PC-9 (cell line): Measurements from ENCODE around the gene LRP1.

Experiments used
- EZH2 ChIP-seq: fragments of 200-600 bp; sonication (generic); IDR thresholded peaks from 2 replicates; pipeline ENCODE4 v1.8.0; 2017; ENCODE audit warnings: antibody characterized with exemption, low read depth
- TF ChIP-seq, protein P1 (sequence below): fragments of 200-600 bp; sonication (generic); conservative IDR thresholded peaks from 2 replicates; pipeline ENCODE4 v1.6.1; 2017; ENCODE audit warnings: mixed run types, antibody characterized with exemption, mild to moderate bottlenecking, moderate library complexity

DNA sequence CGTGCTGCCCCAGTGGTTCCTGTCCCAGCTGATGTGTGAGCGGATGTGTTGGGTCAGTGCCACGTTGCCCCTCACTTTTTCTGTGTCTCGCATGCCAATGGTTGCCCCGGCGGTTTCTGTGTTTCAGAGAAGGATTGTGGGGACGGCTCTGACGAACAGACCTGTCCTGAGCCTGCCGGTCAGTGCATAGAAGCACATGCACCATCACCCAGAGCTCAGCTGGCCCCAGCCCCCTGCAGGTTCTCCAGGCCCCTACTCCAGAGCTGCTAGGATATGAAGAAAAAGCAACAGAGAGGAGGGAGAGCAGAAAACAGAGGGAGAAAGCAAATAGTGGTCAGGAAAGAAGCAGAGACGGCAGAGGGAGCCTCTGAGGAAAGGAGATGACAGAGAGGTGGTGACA is 39.8 kb downstream of the LRP1 start:
- TF ChIP-seq, protein P1, sequence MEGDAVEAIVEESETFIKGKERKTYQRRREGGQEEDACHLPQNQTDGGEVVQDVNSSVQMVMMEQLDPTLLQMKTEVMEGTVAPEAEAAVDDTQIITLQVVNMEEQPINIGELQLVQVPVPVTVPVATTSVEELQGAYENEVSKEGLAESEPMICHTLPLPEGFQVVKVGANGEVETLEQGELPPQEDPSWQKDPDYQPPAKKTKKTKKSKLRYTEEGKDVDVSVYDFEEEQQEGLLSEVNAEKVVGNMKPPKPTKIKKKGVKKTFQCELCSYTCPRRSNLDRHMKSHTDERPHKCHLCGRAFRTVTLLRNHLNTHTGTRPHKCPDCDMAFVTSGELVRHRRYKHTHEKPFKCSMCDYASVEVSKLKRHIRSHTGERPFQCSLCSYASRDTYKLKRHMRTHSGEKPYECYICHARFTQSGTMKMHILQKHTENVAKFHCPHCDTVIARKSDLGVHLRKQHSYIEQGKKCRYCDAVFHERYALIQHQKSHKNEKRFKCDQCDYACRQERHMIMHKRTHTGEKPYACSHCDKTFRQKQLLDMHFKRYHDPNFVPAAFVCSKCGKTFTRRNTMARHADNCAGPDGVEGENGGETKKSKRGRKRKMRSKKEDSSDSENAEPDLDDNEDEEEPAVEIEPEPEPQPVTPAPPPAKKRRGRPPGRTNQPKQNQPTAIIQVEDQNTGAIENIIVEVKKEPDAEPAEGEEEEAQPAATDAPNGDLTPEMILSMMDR = no peak
- no peak for TF ChIP-seq EZH2
